ENCODE measurements around the gene SERTAD3. TPM values are rescaled to one million over a fixed set of nuclear protein-coding genes. Genes with fewer than 3 reads are reported as not detected.

SERTAD3 gene
- total and polyA plus RNA-seq, 10 of the 15 experiments (the other 5 are each of a cell fraction or from before 2014, with no cell fraction given) = 4.2 to 22.4 (median 13.7) TPM

DNA sequence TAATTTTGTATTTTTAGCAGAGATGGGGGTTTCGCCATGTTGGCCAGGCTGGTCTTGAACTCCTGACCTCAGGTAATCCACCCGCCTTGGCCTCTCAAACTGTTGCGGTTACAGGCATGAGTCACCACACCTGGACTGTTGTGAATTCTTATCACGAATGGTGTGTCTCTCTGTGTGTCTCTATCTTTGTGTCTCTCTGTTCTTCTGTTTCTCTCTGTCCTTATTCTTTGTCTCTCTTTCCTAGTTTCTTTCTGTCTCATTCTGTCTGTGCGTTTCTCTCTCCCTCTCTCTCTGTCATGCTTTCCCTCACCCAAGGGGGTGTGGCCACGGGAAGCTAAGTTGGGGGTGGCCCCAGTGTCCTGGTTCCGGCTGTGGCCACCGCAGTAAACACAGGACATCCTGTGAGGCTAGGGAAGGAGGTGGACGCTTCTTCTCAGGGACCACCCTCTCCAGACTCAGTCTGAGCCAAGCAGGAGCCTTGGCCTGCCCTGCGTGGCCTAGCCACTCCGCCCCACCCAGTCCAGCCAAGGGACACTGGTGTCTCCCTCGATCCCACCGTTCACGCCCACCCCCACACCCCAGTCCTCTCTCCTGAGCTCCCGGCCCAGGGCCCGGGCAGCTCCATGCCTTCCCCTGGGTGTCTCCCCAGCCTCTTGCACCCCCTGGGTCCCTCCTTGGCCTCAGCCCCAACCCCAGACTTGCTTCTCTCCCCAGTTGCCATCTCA is 27.1 kb downstream of the SERTAD3 start (continued):
- TF ChIP-seq ATF2 (IDR thresholded peaks at IDR 0.05; ENCODE audit: low read length) = no peak; the same call in 1 of the 2 replicates
- TF ChIP-seq SMARCA5 (IDR thresholded peaks at IDR 0.05) = no peak; the same call in 1 of the 2 replicates
- TF ChIP-seq MYB (IDR thresholded peaks at IDR 0.05; ENCODE audit: borderline replicate concordance, low read depth, low read length) = no peak
- no peak for TF ChIP-seq ZNF384 (IDR thresholded peaks at IDR 0.05; ENCODE audit: borderline replicate concordance, low read depth, low read length)
- TF ChIP-seq SUPT20H (IDR thresholded peaks at IDR 0.05; ENCODE audit: borderline replicate concordance, control insufficient read depth, low read depth, low read length) = no peak
- TF ChIP-seq SREBF1 (IDR thresholded peaks at IDR 0.05; ENCODE audit: low read length) = no peak
- peak; percentile 76; the same call in 1 of the 2 replicates for TF ChIP-seq BCL11A (IDR thresholded peaks at IDR 0.05; ENCODE audit: low read depth, low read length)
- TF ChIP-seq KLF5 (IDR thresholded peaks at IDR 0.05; ENCODE audit: partially characterized antibody) = no peak
- TF ChIP-seq HDAC6 (IDR thresholded peaks at IDR 0.05; ENCODE audit: unreplicated experiment) = no peak
- TF ChIP-seq ZBTB40 (IDR thresholded peaks at IDR 0.05; ENCODE audit: borderline replicate concordance) = no peak
- no peak for TF ChIP-seq E2F4 (IDR thresholded peaks at IDR 0.05; ENCODE audit: low read depth, low read length)
- no peak for TF ChIP-seq RB1 (IDR thresholded peaks at IDR 0.05; ENCODE audit: borderline replicate concordance)
- TF ChIP-seq, protein P1, sequence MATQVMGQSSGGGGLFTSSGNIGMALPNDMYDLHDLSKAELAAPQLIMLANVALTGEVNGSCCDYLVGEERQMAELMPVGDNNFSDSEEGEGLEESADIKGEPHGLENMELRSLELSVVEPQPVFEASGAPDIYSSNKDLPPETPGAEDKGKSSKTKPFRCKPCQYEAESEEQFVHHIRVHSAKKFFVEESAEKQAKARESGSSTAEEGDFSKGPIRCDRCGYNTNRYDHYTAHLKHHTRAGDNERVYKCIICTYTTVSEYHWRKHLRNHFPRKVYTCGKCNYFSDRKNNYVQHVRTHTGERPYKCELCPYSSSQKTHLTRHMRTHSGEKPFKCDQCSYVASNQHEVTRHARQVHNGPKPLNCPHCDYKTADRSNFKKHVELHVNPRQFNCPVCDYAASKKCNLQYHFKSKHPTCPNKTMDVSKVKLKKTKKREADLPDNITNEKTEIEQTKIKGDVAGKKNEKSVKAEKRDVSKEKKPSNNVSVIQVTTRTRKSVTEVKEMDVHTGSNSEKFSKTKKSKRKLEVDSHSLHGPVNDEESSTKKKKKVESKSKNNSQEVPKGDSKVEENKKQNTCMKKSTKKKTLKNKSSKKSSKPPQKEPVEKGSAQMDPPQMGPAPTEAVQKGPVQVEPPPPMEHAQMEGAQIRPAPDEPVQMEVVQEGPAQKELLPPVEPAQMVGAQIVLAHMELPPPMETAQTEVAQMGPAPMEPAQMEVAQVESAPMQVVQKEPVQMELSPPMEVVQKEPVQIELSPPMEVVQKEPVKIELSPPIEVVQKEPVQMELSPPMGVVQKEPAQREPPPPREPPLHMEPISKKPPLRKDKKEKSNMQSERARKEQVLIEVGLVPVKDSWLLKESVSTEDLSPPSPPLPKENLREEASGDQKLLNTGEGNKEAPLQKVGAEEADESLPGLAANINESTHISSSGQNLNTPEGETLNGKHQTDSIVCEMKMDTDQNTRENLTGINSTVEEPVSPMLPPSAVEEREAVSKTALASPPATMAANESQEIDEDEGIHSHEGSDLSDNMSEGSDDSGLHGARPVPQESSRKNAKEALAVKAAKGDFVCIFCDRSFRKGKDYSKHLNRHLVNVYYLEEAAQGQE (IDR thresholded peaks at IDR 0.05; ENCODE audit: low read depth, low read length) = no peak
- no peak for TF ChIP-seq ZBTB33 (IDR thresholded peaks at IDR 0.05)
- TF ChIP-seq RAD51 (IDR thresholded peaks at IDR 0.05) = no peak
- peak; percentile 76; the same call in 1 of the 2 replicates for TF ChIP-seq ZNF217 (IDR thresholded peaks at IDR 0.05)
- no peak for TF ChIP-seq FOXK2 (IDR thresholded peaks at IDR 0.05)

All from GM12878 (cell line).